ENCODE data around the gene VMP1.

VMP1 gene

GRCh38 chr17:59807892-59808509, 100.5 kb downstream of the VMP1 start:
- no peak for TF ChIP-seq CTCF (conservative IDR thresholded peaks at IDR 0.05; ENCODE audit: low read depth, low read length)
- no peak for DNase-seq (ENCODE audit: low read depth)
- H3K4me3 ChIP-seq (ENCODE audit: low read length): no peak overlapping the region

DNA sequence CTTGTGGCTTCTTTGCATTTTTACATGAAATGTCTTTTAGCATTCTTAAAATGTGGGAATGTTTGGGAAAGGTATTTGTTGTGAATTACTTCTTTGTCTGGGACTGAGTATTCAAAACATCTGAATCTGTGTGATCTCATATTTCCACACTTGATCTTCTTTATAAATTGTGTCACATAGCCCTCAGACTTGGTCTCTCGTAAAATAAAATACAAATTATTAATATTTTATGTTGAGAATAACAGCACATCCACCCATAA, 103.4 kb downstream of the VMP1 start:
- H3K4me3 ChIP-seq (ENCODE audit: low read length): no peak overlapping the region
- no peak for TF ChIP-seq CTCF (conservative IDR thresholded peaks at IDR 0.05; ENCODE audit: low read depth, low read length)
- peak; percentile 59 for DNase-seq (ENCODE audit: low read depth)

- TF ChIP-seq CTCF (conservative IDR thresholded peaks at IDR 0.05; ENCODE audit: low read depth, low read length): no peak
- H3K4me3 ChIP-seq (ENCODE audit: low read length): no peak overlapping the region
- DNase-seq (ENCODE audit: low read depth): peak; percentile 74
These were observed 103.8 kb downstream of the VMP1 start for GRCh38 chr17:59811209-59811608.

DNA sequence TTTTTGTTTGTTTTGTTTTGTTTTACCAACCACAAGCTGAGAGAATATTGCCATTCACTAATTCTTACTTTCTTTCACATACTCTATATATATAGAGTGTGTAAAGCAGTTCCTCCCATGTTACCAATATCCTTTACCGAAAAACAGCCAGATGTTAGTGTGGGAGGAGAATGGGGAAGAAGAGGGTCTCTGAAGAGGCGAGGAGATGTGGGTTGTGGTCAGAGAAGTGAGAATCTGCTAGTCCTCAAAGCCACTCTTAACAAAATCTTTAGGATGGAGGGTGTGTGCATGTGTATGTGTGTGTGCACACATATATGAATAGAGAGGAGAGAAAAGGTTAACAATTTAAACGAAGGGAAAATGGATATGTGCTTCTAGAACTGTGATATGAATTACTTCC, 104.7 kb downstream of the VMP1 start:
- H3K4me3 ChIP-seq (ENCODE audit: low read length): no peak overlapping the region
- no peak for TF ChIP-seq CTCF (conservative IDR thresholded peaks at IDR 0.05; ENCODE audit: low read depth, low read length)
- DNase-seq (ENCODE audit: low read depth): no peak

GRCh38 chr17:59814276-59814675, 106.8 kb downstream of the VMP1 start:
- no peak for TF ChIP-seq CTCF (conservative IDR thresholded peaks at IDR 0.05; ENCODE audit: low read depth, low read length)
- no peak for DNase-seq (ENCODE audit: low read depth)
- no peak overlapping the region for H3K4me3 ChIP-seq (ENCODE audit: low read length)

- H3K4me3 ChIP-seq (ENCODE audit: low read length): no peak overlapping the region
- no peak for DNase-seq (ENCODE audit: low read depth)
- no peak for TF ChIP-seq CTCF (conservative IDR thresholded peaks at IDR 0.05; ENCODE audit: low read depth, low read length)
These were observed 107.2 kb downstream of the VMP1 start for GRCh38 chr17:59814685-59815084.

DNA sequence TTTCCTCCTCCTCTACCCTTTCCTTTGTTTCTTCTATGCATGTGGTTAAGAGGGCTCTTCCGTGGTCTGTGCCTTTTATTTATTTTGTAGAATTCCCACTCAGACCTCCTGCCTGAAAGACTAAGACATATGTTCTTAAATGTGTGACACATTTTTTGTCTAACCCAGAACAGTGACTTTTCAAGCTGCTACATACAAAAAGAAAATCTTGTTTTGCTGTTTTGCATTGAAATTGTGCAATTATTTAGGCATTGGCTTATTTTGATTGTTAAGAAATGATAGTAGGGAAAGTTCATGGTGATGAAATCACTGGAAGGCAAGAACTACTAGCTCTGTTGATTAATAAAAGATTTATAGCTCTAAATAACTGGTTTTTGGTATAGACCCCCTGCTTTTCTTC, 108.5 kb downstream of the VMP1 start:
- no peak for TF ChIP-seq CTCF (conservative IDR thresholded peaks at IDR 0.05; ENCODE audit: low read depth, low read length)
- no peak for DNase-seq (ENCODE audit: low read depth)
- H3K4me3 ChIP-seq (ENCODE audit: low read length): no peak overlapping the region
